ENCODE data around the gene MMD2.
"Not testable (repeated sequence)": the region's sequence is repeated elsewhere in the genome, so short reads cannot be mapped to it uniquely, and the experiment has no call there.

Gene MMD2

GRCh38 chr7:4893929-4894475, 65.0 kb downstream of the MMD2 start:
- DNase-seq (ENCODE audit: low spot score): no peak

GRCh38 chr7:4893188-4893587, 65.8 kb downstream of the MMD2 start:
- not testable (repeated sequence) for DNase-seq (ENCODE audit: low spot score)

GRCh38 chr7:4891522-4891921, 67.5 kb downstream of the MMD2 start:
- not testable (repeated sequence) for DNase-seq (ENCODE audit: low spot score)

- no peak for DNase-seq (ENCODE audit: low spot score)
Measured at GRCh38 chr7:4889682-4890081, 69.3 kb downstream of the MMD2 start.

- no peak for DNase-seq (ENCODE audit: low spot score)
Measured at GRCh38 chr7:4888161-4888560, 70.8 kb downstream of the MMD2 start.

- DNase-seq (ENCODE audit: low spot score): no peak
Measured at GRCh38 chr7:4886671-4887070, 72.3 kb downstream of the MMD2 start.

- no peak for DNase-seq (ENCODE audit: low spot score)
Measured at GRCh38 chr7:4885317-4885807, 73.6 kb downstream of the MMD2 start.

- no peak for DNase-seq (ENCODE audit: low spot score)
Measured at GRCh38 chr7:4884164-4884563, 74.8 kb downstream of the MMD2 start.

- DNase-seq (ENCODE audit: low spot score): peak; percentile 75
Measured at GRCh38 chr7:4883372-4884144, 75.4 kb downstream of the MMD2 start, which contains the start of gene RADIL. Gene RADIL (minus strand): TSS chr7:4883716. CDS start chr7:4878139, 5,577 bp downstream.

- DNase-seq (ENCODE audit: low spot score): no peak
Measured at GRCh38 chr7:4883033-4883371, 76.0 kb downstream of the MMD2 start.

- DNase-seq (ENCODE audit: low spot score): no peak
Measured at GRCh38 chr7:4882169-4883032, 76.6 kb downstream of the MMD2 start.

- DNase-seq (ENCODE audit: low spot score): no peak
Measured at GRCh38 chr7:4880218-4880617, 78.8 kb downstream of the MMD2 start.

- DNase-seq (ENCODE audit: low spot score): no peak
Measured at GRCh38 chr7:4879396-4880081, 79.4 kb downstream of the MMD2 start.

GRCh38 chr7:4878336-4879335, 80.4 kb downstream of the MMD2 start:
- no peak for DNase-seq (ENCODE audit: low spot score)

- DNase-seq (ENCODE audit: low spot score): no peak
Measured at GRCh38 chr7:4876586-4876985, 82.4 kb downstream of the MMD2 start.

- DNase-seq (ENCODE audit: low spot score): no peak
Measured at GRCh38 chr7:4875391-4875790, 83.6 kb downstream of the MMD2 start.

- DNase-seq (ENCODE audit: low spot score): no peak
Measured at GRCh38 chr7:4873071-4873944, 85.7 kb downstream of the MMD2 start.

GRCh38 chr7:4871930-4872675, 86.9 kb downstream of the MMD2 start:
- DNase-seq (ENCODE audit: low spot score): no peak

- no peak for DNase-seq (ENCODE audit: low spot score)
Measured at GRCh38 chr7:4871056-4871680, 87.8 kb downstream of the MMD2 start.

Data from hematopoietic multipotent progenitor cell treated with erythropoietin and hydrocortisone succinate and interleukin-3 and kit ligand, for 17 days (in vitro differentiated cells).